Ishikawa (cell line): ENCODE measurements around the gene ADAMTS18.
A peak's percentile ranks its signal among the peaks of the same experiment; 100 is the strongest.

ENCODE experiments used
- CEBPB ChIP-seq: IDR thresholded peaks from 2 replicates; pipeline ENCODE4 v1.6.1; 2012
- CREB1 ChIP-seq: IDR thresholded peaks from 2 replicates; pipeline ENCODE4 v1.6.1; 2012; ENCODE audit warnings: low read depth
- EGR1 ChIP-seq: IDR thresholded peaks from 2 replicates; pipeline ENCODE4 v1.6.1; 2012
- EP300 ChIP-seq: IDR thresholded peaks from 2 replicates; pipeline ENCODE4 v1.6.1; 2012; ENCODE audit warnings: borderline replicate concordance
- FOXM1 ChIP-seq: IDR thresholded peaks from 2 replicates; pipeline ENCODE4 v1.6.1; 2012; ENCODE audit warnings: low read depth, borderline replicate concordance
- NFIC ChIP-seq: IDR thresholded peaks from 2 replicates; pipeline ENCODE4 v1.6.1; 2012
- RAD21 ChIP-seq: IDR thresholded peaks from 2 replicates; pipeline ENCODE4 v1.6.1; 2012; ENCODE audit warnings: low read depth
- TAF1 ChIP-seq: IDR thresholded peaks from 2 replicates; pipeline ENCODE4 v1.6.1; 2012; ENCODE audit warnings: low read depth, mild to moderate bottlenecking
- TCF12 ChIP-seq: IDR thresholded peaks from 2 replicates; pipeline ENCODE4 v1.6.1; 2012; ENCODE audit warnings: low read depth
- TEAD4 ChIP-seq: IDR thresholded peaks from 2 replicates; pipeline ENCODE4 v1.6.1; 2012
- YY1 ChIP-seq: IDR thresholded peaks from 2 replicates; pipeline ENCODE4 v1.6.1; 2012; ENCODE audit warnings: low read depth
- ZBTB7A ChIP-seq: IDR thresholded peaks from 2 replicates; pipeline ENCODE4 v1.6.1; 2012; ENCODE audit warnings: low read depth
- TF ChIP-seq, protein P1 (sequence below): IDR thresholded peaks from 2 replicates; pipeline ENCODE4 v1.6.1; 2012
- TF ChIP-seq, protein P2 (sequence below): IDR thresholded peaks from 2 replicates; pipeline ENCODE4 v1.6.1; 2012
- TF ChIP-seq, protein P3 (sequence below): IDR thresholded peaks from 2 replicates; pipeline ENCODE4 v1.6.1; 2012; ENCODE audit warnings: low read depth, mild to moderate bottlenecking

The ADAMTS18 gene

DNA sequence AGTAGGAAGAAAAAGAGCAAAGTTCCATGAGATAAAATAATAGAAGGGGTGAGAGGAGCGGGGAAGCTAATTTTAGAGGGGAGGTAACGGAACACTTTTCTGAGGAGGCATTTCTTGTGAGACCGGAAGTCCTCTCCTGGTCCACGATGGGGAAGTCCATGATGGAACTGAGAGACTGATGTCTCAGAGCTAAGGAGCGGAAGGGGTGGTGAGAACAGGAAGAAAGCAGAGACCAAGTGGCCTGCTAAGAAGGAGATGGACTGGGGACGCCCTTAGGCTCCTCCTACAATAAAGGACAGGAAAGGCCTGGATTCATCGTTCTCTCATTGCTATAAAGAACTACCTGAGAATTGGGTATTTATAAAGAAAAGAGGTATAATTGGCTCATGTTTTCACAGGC lies 59.4 kb downstream of the ADAMTS18 start:
- TF ChIP-seq NFIC (no peak), EP300 (no peak), RAD21 (no peak), TCF12 (no peak), CEBPB (no peak), EGR1 (no peak), TEAD4 (no peak), FOXM1 (no peak), TAF1 (no peak), CREB1 (no peak), ZBTB7A (no peak), YY1 (no peak)
- TF ChIP-seq, protein P1, sequence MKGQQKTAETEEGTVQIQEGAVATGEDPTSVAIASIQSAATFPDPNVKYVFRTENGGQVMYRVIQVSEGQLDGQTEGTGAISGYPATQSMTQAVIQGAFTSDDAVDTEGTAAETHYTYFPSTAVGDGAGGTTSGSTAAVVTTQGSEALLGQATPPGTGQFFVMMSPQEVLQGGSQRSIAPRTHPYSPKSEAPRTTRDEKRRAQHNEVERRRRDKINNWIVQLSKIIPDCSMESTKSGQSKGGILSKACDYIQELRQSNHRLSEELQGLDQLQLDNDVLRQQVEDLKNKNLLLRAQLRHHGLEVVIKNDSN = no peak
- TF ChIP-seq, protein P2, sequence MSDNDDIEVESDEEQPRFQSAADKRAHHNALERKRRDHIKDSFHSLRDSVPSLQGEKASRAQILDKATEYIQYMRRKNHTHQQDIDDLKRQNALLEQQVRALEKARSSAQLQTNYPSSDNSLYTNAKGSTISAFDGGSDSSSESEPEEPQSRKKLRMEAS = no peak
- TF ChIP-seq, protein P3, sequence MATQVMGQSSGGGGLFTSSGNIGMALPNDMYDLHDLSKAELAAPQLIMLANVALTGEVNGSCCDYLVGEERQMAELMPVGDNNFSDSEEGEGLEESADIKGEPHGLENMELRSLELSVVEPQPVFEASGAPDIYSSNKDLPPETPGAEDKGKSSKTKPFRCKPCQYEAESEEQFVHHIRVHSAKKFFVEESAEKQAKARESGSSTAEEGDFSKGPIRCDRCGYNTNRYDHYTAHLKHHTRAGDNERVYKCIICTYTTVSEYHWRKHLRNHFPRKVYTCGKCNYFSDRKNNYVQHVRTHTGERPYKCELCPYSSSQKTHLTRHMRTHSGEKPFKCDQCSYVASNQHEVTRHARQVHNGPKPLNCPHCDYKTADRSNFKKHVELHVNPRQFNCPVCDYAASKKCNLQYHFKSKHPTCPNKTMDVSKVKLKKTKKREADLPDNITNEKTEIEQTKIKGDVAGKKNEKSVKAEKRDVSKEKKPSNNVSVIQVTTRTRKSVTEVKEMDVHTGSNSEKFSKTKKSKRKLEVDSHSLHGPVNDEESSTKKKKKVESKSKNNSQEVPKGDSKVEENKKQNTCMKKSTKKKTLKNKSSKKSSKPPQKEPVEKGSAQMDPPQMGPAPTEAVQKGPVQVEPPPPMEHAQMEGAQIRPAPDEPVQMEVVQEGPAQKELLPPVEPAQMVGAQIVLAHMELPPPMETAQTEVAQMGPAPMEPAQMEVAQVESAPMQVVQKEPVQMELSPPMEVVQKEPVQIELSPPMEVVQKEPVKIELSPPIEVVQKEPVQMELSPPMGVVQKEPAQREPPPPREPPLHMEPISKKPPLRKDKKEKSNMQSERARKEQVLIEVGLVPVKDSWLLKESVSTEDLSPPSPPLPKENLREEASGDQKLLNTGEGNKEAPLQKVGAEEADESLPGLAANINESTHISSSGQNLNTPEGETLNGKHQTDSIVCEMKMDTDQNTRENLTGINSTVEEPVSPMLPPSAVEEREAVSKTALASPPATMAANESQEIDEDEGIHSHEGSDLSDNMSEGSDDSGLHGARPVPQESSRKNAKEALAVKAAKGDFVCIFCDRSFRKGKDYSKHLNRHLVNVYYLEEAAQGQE = no peak

DNA sequence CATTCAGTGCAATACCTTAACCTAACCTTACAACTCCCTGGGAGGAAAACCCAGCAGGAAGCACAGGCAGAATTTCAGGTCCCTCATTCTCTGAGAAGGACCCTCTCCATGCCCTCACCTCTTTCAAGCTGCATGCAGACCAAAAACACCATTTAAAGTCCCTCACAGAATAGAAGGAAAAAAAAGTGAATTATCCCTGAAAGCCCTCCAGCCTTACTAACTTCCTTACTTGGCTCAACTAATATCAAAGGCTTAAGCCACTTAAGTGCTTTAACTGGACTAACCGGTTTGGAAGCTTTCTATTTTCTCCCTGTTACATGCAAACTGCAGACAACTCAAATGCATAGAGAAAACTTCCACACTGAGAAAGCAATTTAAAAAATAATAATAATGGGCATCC lies 60.5 kb downstream of the ADAMTS18 start:
- TF ChIP-seq TEAD4 (no peak), EGR1 (no peak), EP300 (no peak), YY1 (no peak), TAF1 (no peak), NFIC (peak; percentile 43; the same call in 1 of the 2 replicates), ZBTB7A (no peak), CEBPB (no peak), TCF12 (0 out of 2 replicates have a peak, but pooled peaks have one; percentile 46), FOXM1 (peak; percentile 3; the same call in 1 of the 2 replicates), RAD21 (peak; percentile 19; the same call in 1 of the 2 replicates), CREB1 (no peak)
- TF ChIP-seq, protein P2 = no peak
- TF ChIP-seq, protein P3 = no peak
- TF ChIP-seq, protein P1 = no peak

DNA sequence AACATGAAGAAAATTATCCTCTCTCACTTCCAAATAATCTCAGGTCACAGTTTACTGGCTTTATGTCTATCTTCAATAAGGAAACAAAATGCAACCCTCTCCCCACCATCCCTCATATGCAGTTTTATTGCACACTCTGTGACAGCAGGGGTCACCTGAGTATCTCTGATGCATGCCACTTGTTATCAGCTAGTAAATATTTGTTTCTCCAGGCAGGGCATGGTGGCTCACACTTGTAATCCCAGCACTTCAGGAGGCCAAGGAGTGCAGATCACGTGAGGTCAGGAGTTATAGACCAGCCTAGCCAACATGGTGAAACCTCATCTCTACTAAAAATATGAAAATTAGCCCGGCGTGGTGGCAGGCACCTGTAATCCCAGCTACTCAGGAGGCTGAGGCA lies 61.1 kb downstream of the ADAMTS18 start:
- TF ChIP-seq RAD21 = no peak
- TF ChIP-seq, protein P2 = no peak

DNA sequence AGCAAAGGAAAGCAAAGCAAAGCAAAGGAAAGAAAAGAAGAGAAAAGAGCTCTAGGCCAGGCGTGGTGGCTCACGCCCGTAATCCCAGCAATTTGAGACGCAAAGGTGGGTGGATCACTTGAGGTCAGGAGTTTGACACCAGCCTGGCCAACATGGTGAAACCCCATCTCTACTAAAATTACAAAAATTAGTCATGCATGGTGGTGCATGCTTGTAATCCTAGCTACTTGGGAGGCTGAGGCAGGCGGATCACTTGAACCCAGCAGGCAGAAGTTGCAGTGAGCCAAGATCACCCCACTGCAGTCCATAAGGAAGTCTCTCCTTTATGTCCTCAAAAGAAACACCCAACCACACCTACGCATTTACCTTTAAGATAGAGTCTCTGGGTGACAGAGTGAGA lies 70.1 kb downstream of the ADAMTS18 start:
- TF ChIP-seq TCF12 = peak; percentile 52
- TF ChIP-seq TEAD4 = 0 out of 2 replicates have a peak, but pooled peaks have one; percentile 15
- TF ChIP-seq, protein P3 = no peak
- TF ChIP-seq CREB1 = no peak
- no peak for TF ChIP-seq ZBTB7A
- TF ChIP-seq NFIC = peak; percentile 59
- TF ChIP-seq EP300 = peak; percentile 69; the same call in 1 of the 2 replicates
- TF ChIP-seq, protein P2 = no peak; the same call in 1 of the 2 replicates
